Ishikawa (cell line): ENCODE data around the gene RAI1.

Source experiments
- CEBPB ChIP-seq: IDR thresholded peaks from 2 replicates; pipeline ENCODE4 v1.6.1; 2012
- EGR1 ChIP-seq: IDR thresholded peaks from 2 replicates; pipeline ENCODE4 v1.6.1; 2012
- FOXM1 ChIP-seq: IDR thresholded peaks from 2 replicates; pipeline ENCODE4 v1.6.1; 2012; ENCODE audit warnings: low read depth, borderline replicate concordance
- MAX ChIP-seq: IDR thresholded peaks from 2 replicates; pipeline ENCODE4 v1.6.1; 2012
- RAD21 ChIP-seq: IDR thresholded peaks from 2 replicates; pipeline ENCODE4 v1.6.1; 2012; ENCODE audit warnings: low read depth
- REST ChIP-seq: IDR thresholded peaks from 2 replicates; pipeline ENCODE4 v1.6.1; 2012; ENCODE audit warnings: low read depth, mild to moderate bottlenecking
- TAF1 ChIP-seq: IDR thresholded peaks from 2 replicates; pipeline ENCODE4 v1.6.1; 2012; ENCODE audit warnings: low read depth, mild to moderate bottlenecking
- YY1 ChIP-seq: IDR thresholded peaks from 2 replicates; pipeline ENCODE4 v1.6.1; 2012; ENCODE audit warnings: low read depth

GRCh38 chr17:17709815-17710321, 28.6 kb downstream of the RAI1 start:
- no peak for TF ChIP-seq MAX
- TF ChIP-seq RAD21: no peak
- TF ChIP-seq REST: no peak
- TF ChIP-seq TAF1: no peak
- no peak for TF ChIP-seq EGR1
- TF ChIP-seq FOXM1: no peak
- TF ChIP-seq YY1: no peak
- TF ChIP-seq CEBPB: no peak
